ENCODE data around the gene HPGDS.
"Not testable (repeated sequence)": the region's sequence is repeated elsewhere in the genome, so short reads cannot be mapped to it uniquely, and the experiment has no call there.

Gene HPGDS

DNA sequence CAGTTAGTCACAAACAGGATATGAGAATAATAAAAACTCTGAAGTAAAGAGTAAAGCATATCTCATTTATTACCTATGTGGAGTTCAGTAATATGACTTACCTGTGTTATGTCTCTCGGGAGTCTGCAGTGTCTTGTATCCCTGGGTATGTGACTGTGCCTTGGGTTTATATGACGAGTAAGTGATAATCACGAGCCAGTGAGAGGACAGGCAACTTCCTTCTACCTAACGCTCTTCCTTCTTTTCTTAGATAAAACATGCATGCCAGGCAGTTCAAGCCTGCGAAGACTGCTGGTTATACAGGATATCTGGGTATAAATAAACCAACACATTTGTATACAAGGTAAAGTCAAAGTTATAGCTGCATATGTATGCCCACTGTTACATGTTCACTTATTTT lies at the start of gene HPGDS:
Gene HPGDS, minus strand, starts transcription at position 143 of the 400 bp plus-strand sequence. CDS start 8,207 bp downstream, outside the sequence.
- no peak for DNase-seq (ENCODE audit: low spot score)
- no peak for FAIRE-seq

DNA sequence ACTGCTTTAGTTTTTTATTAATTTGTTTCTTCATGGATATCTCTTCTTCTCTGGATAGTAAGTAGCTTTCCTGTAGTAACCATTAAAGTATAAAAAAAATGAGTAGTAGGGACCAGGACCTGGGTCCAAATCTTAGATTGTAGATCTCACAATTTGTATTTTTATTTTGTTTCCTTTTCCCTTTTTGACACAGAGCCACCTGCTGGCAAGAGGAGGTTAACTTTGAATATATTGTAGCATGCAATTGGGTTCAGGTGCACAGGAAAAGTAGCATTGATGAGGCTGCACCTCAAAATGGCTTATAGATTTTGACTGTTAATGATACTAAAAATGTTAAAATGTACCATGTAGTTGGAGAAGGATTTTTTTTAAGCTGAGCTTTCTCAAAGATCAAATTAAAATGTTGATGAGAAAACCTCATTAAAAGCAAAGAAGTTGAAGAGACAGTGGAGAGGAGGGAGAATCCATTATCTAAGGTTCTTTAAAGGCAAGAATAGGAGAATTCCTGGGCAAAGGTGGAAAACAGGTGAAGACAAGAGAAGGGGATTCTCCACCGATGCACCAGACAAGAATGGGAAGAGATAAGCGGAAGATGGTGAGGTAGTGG lies 48.3 kb upstream of the HPGDS start:
- FAIRE-seq (no peak), DNase-seq (ENCODE audit: low spot score) (peak; percentile 19)

DNA sequence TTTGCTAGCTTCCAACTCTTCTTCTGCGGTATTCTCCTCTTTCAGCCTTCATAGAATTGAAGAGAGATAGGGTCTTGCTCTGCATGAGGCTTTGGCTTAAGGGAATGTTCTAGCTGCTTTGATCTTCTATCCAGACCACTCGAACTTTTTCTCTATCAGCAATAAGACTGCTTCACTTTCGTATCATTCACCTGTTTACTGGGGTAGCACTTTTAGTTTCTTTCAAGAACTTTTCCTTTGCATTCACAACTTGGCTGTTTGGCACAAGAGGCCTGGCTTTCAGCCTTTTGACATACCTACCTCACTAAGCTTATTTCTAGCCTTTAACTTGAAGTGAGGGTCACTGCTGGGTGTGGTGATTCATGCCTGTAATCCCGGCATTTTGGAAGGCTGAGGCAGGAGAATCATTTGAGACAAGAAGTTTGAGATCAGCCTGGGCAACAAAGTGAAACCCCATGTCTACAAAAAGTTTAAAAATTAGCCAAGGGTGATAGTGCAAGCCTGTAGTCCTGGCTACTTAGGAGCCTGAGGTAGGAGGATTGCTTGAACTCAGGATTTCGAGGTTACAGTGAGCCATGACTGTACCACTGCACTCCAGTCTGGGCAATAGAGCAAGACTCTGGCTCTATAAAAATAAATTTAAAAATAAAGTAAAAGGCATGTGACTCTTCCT lies 47.1 kb upstream of the HPGDS start:
- FAIRE-seq: no peak
- no peak for DNase-seq (ENCODE audit: low spot score)

DNA sequence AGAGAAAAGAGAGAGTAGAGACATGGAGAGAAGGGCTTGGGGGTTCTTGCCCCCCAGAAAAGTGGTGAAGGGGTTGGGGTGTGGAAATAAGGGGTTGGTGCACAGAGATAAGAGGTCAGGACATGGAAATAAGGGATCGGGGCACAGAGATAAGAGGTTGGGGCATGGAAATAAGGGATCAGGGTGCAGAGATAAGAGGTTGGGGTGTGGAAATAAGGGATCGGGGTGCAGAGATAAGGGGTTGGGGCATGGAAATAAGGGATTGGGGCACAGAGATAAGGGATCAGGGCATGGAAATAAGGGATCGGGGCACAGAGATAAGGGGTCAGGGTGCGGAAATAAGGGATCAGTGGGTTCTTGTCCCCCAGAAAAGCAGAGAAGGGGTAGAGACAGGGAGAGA lies 45.3 kb upstream of the HPGDS start:
- DNase-seq (ENCODE audit: low spot score); FAIRE-seq: not testable (repeated sequence)

DNA sequence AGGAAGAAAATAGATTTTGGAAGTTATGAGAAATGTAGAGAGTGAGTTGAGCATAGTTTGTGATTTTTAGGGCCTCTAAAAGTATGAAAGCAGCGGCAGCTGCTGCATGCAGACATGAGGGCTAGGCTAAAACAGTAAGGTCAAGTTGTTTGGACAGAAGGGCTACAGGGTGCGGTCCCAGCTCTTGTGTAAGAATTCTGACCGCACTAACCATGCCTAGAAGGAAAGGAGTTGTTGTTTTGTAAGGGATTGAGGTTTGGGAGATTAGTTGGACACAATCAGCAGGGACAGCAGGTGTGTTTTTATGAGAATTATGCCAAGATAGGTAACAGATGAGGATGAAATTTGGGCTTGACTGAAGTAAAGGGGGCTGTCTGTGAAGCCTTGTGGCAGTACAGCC lies 42.8 kb upstream of the HPGDS start:
- FAIRE-seq; DNase-seq (ENCODE audit: low spot score): not testable (repeated sequence)

DNA sequence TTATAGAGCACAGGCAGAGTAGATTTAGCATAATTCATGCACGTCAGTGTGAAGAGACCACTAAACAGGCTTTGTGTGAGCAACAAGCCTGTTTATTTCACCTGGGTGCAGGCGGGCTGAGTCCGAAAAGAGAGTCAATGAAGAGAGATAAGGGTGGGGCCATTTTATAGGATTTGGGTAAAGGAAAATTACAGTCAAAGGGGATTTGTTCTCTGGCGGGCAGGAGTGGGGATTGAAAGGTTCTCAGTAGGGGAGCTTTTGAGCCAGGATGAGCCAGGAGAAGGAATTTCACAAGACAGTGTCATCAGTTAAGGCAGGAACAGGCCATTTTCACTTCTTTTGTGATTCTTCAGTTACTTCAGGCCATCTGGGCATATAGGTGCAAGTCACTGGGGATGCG lies 40.3 kb upstream of the HPGDS start:
- DNase-seq (ENCODE audit: low spot score); FAIRE-seq: not testable (repeated sequence)

DNA sequence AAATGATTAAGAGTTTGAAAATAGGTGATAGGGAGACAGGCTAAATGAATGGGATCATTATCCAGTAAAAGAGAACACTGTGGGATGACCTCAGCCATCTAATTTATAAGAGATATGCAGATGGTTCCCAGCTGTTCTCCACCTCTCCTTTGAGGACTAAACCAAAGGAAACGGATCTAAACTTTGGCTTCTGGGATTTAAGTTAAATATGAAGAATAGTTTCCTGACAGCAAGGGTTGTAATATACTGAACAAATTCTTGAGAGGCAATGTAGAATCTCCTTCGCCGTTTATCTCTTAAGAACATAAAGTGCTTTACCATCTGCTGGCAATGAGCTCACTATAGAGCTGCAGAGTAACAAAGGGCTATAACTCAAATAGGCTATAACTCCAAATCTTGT lies 35.4 kb upstream of the HPGDS start:
- no peak for FAIRE-seq

DNA sequence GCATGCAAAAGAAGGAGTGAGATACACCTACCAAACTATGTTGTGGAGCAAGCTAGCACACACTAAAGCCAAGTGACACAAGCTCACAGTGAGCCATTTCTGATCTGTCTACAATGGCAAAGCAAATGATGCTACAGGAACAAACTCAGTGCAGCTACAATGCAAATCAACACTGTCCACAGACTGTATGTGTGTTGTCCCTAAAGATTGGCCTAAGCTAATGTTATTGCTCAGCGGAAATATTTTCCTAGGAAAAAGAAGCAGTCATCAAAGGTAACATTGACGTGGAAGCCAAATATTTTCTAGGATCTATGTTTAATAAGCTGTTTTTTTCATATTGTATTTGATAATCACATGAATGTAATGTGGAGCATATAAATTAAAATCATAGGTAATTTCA lies 34.7 kb upstream of the HPGDS start:
- no peak for FAIRE-seq
- no peak for DNase-seq (ENCODE audit: low spot score)

More for the DNA sequence above, 35.4 kb upstream of the HPGDS start:
- no peak for DNase-seq (ENCODE audit: low spot score)

DNA sequence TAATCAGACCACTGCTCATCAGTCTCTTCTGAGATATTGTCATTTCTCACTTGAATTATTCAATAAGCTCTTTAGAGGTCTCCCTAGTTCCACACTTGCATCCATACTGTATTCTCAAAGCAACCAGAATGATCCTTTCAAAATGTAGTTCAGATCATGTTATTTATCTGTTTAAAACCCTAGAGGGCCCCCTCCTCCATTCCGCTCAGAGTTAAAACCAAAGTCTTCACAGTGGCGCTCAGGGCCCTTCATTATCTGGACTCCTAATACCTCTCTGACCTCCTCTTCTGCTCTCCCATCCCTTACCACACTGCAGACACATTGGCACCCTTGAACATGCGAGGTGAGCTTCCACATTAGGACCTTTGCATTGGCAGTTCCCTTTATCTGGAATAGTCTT lies 32.7 kb upstream of the HPGDS start:
- FAIRE-seq: no peak
- no peak for DNase-seq (ENCODE audit: low spot score)

DNA sequence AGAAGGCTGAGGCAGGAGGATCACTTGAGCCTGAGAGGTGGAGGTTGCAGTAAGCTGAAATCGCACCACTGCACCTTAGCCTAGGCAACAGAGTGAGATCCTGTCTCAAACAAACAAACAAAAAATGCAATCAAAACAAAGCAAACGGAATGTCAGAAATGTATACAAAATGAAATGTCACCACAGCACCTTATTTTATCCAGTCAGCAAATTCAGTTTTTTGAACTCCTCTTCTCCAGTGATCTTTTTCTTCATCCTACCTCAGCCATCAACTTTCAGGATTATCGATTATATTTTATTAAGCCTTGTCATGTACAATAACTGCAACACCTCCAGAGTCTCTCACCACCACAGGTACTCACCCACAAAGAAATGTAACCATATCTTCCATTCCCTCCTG lies 31.1 kb upstream of the HPGDS start:
- FAIRE-seq: no peak
- no peak for DNase-seq (ENCODE audit: low spot score)

DNA sequence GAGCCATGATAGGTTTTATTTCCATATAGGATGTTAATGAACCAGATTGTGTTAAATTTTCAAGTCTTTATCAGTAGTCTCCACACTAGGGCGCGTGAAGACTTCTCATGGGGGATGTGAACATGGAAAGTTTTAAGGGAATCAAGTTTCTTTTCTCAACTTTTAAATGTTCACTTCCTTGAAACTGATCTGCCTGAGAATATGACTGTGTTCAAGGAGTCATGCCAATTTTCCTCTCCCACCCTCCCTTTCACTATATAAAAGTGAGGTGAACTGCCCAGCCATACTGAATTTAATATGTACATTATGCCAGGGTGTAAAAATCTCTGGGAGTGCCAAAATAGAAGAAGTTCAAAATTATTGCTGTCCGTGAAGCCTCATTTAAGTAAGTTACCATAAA lies 30.4 kb upstream of the HPGDS start:
- FAIRE-seq (no peak), DNase-seq (ENCODE audit: low spot score) (no peak)

DNA sequence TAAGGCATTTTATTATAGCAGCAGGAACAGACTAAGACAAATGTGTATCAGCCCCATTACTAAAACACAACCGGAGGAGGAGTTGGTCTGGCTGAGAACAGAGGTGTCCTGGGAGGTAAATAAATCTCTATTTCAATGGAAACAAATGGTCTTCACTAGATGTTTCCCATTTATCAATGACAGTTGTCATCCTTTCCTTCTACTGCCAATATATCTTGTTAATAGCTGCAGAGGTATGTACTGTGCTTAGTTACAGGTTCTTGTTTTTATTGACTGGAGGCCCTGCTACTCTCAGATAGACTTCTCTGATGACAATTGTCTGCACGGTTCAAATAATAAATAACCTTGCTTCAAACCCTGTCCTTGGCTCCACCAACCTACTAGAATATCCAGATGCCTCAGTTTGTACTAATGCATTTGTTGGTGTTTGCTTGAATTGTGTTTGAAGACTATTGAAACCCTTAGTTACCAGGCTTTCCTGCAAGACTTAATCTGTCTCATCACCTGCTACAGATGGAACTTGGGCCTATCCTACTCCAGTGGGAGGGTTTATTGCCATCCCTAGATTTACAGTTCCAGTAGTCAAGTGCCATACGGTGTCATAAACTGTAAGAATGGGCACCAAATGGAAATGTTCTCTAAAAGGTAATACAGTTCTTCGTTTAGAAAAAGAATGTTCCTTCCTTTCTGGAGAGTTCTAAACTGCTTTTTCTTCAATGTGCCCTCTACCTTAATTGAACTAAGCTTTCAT lies 29.8 kb upstream of the HPGDS start:
- FAIRE-seq (no peak), DNase-seq (ENCODE audit: low spot score) (no peak)

DNA sequence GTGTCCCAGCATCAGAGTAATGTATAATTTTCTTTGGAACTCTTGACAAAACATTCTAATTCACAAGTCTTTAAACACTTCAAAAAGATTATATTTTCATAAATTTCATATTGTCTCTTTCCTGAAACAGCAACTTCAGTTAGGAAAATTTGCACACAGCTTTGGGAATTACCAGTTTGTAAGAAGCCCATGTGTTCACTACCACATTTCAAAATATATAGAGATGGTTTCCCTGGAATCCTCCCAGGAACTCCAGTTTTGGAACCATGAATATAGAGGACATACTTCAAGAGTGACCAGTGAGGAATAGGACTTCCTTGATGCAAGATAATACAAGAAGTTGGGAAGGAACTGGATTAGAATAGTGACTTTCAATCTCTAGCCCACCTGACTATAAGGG lies 28.7 kb upstream of the HPGDS start:
- DNase-seq (ENCODE audit: low spot score): no peak

DNA sequence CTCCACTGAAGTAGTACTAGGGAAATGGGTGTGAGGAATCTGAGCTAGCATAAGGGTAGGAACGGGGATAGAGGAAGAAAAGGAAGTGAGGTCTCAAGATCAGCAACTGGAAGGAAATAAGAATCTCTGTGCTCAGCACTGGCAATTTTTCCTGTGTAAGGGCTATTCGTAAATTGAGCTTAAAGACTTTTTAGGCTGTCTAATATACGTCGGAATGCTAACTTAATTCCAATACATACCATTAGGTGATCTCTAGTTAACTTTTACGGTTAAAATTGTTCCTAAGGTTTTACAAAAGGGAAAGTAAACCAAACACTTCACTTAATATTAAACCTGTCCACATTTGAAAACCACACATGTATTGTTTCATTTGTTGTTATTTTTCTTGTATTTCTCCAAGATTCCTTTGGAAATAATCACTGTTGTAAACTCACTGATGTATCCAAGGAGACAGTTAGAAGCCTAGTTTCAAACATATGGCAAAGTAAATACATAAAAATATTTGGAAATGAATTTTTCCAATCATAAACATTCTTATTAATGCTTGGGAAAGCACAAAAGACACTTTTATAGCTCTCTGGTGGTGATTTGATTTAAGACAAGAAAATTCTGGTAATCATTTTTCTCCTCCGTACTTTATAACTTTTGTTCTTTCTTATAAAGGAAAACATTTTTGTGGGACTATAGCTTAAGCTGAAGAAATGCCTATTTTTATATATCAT lies 28.1 kb upstream of the HPGDS start:
- FAIRE-seq: no peak
- DNase-seq (ENCODE audit: low spot score): no peak

More for the DNA sequence above, 28.7 kb upstream of the HPGDS start:
- FAIRE-seq: no peak

DNA sequence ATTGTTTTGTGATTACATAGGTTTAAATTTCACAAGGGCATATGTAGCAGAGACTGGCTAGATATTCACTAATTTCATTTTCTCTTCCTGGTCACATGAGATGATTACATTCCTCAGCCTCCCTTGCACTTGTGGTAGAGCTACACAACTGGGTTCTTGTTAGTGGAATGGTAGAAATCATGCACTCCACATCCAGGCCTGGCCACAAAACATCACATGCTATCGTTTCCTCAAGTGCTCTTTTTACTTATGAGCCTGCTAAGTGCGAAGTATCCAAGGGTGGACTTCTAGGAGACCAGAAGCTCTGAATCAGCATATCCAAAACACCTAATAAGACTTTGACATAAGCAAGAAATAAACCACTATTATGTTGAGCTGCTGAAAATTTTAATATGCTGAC lies 26.4 kb upstream of the HPGDS start:
- DNase-seq (ENCODE audit: low spot score) (no peak), FAIRE-seq (no peak)

DNA sequence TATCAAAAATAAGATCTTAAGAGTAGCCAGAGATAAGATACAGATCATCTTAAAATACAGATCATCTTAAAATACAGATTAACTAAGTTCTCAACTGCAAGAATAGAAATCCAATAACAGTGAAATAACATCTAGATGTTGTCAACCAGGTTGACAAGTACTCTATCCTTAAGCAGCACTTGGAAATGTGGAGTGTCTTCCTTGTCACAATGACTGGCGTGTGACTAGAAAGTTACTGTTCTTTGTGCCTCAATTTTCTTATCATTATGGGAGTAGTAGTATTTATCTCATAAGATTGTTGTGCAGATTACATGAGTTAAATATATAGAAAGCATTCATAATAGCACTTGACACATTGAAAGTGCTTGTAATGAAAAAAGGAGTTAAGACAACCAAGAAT lies 25.8 kb upstream of the HPGDS start:
- no peak for DNase-seq (ENCODE audit: low spot score)
- no peak for FAIRE-seq

DNA sequence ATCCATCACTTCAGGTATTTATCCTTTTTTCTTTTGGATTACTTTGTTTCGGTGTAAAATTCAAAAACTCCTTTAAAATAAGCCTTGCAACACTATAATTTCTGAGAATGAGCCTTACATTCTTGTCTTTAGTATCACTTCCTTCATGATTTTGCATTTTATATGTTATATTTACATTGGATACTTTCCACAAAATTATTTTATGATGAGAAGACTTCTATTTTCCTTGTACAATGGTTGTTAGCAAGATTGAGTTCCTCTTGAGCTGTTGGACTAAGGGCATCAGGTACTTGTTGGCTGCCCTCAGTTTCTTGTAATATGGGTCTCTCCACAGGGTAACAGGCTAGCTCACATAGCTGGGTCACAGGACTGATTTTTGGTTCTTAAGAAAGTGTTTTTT lies 22.7 kb upstream of the HPGDS start:
- FAIRE-seq: no peak
- no peak for DNase-seq (ENCODE audit: low spot score)

DNA sequence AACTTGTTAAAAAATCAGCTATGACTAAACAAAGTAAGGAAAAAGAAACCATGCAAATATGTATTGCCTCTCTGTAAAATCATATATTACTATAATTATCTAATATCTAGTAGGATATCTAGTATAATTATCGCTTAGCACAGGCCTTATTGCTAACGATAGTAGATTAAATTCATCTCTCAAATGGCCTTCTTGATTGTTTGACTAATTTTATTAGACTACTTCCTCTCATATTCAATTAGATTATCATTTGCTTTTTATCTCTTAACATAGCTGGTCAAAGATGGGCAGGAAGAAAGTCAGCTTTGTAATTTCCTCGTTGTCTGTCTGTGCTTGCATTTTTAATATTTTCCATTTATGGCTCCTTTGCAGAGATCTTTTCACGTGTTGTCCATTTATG lies 21.9 kb upstream of the HPGDS start:
- no peak for DNase-seq (ENCODE audit: low spot score)
- FAIRE-seq: no peak

DNA sequence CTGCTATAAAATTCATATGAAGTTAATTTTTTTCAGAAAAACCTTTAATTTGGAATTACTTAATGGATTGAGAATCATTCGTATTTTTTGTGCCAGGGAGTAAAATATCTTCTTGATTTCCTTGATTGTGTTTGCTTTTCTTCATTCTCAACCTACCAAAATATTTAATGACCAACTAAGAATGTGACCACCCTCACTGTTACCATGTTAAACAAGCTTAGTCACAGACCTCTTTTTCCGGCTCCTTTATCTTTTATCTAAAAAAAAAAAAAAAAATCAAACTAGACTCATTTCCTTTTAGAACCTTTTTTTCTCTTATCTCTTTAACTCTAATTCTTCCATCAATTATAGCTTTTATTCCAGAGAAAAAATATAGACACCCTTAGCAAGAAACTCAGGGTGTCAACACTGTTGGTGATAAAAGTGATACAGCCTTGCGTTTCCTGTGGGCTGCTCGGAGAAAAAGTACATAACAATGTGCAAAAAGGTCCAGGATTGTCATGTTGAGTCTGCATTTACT lies 20.6 kb upstream of the HPGDS start:
- DNase-seq (ENCODE audit: low spot score) (no peak), FAIRE-seq (no peak)

DNA sequence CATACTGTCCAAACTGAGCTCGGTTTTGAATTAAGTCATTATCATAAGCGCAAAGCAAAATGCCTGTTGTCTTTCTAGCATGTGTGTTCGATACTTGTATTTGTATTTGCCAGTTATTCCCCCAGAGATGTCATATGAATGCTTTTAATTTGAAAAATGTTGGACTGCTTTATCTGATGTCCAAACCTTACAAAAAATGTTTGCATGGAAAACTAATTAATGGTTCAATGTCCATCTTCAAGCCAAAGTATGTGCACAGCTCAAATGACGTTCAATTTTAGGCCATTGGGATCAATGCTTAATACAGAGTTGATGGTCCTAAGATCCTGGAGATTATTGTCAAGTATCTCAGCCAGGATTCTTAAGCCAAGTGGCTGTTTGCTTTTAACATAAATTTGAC lies 17.2 kb upstream of the HPGDS start:
- DNase-seq (ENCODE audit: low spot score) (no peak), FAIRE-seq (no peak)

DNA sequence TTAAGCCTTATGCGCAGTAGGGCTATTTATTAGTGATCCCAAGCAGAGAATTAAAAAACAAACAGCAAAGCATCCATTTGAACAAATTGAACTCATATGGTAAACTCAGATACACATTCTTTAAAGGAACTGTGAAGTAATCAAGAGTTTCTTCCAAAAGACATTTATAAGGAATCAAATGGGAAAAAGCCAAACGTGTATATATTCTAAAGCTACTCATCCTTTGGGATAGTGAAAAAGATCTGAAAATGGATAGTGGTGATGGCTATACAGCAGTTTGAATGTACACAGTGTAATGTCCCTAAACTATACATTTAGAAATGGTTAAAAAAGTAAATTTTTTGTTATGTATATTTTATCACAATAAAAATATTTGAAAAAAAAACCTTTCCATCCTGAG lies 16.6 kb upstream of the HPGDS start:
- FAIRE-seq (no peak), DNase-seq (ENCODE audit: low spot score) (no peak)

DNA sequence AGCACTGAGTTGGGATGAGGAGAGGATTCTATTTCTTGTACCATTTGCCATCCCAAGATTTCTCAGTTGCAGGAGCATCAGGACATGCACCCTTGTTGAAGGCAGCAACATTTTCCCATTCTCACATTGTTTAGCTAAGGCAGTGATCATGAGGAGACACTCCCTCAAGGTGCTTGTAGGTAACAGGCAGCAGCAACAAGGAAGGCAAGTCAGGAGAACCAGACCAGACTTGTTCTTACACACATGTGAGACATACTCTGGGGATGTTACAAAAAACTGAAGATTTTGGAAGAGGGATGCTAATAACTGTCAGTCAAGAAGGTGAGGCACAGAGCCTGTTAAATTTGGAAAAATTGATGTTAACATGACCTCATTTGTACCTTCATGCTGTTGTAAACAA lies 15.5 kb upstream of the HPGDS start:
- FAIRE-seq (no peak), DNase-seq (ENCODE audit: low spot score) (no peak)

Measured in urothelium cell line (cell line).